GM18499 (cell line): ENCODE data around the gene TAS2R43.
"Not testable (repeated sequence)": the region's sequence is repeated elsewhere in the genome, so short reads cannot be mapped to it uniquely, and the experiment has no call there.

ENCODE experiments used
- ATAC-seq: cut with Tn5 transposase; IDR thresholded peaks from one replicate; pipeline ENCODE4 v1.9.1; 2021; ENCODE audit warnings: moderate number of reproducible peaks; ENCODE audit not compliant: insufficient read depth, unreplicated experiment

Gene TAS2R43

GRCh38 chr12:11092128-11092527 is at the start of gene TAS2R43:
Gene TAS2R43, minus strand, starts transcription at chr12:11092313. Its CDS starts 84 bp downstream, at chr12:11092229.
- no peak for ATAC-seq

GRCh38 chr12:11136075-11136474 is 44.0 kb upstream of the TAS2R43 start:
- no peak for ATAC-seq

- ATAC-seq, result no peak
Measured at GRCh38 chr12:11134305-11134704, 42.2 kb upstream of the TAS2R43 start, which contains the start of gene TAS2R30. Gene TAS2R30, minus strand, starts transcription at chr12:11134644. Its CDS starts 400 bp downstream, at chr12:11134244.

- ATAC-seq, result no peak
Measured at GRCh38 chr12:11133816-11134215, 41.7 kb upstream of the TAS2R43 start.

GRCh38 chr12:11133162-11133561 is 41.0 kb upstream of the TAS2R43 start:
- ATAC-seq, result no peak

GRCh38 chr12:11130999-11131398 is 38.9 kb upstream of the TAS2R43 start:
- ATAC-seq, result no peak

- ATAC-seq, result no peak
Measured at GRCh38 chr12:11130382-11130781, 38.3 kb upstream of the TAS2R43 start.

- ATAC-seq, result not testable (repeated sequence)
Measured at GRCh38 chr12:11114130-11114529, 22.0 kb upstream of the TAS2R43 start.

GRCh38 chr12:11111213-11111612 is 19.1 kb upstream of the TAS2R43 start:
- not testable (repeated sequence) for ATAC-seq

GRCh38 chr12:11108862-11109261 is 16.7 kb upstream of the TAS2R43 start:
- no peak for ATAC-seq

- no peak for ATAC-seq
Measured at GRCh38 chr12:11107719-11108118, 15.6 kb upstream of the TAS2R43 start.

GRCh38 chr12:11106288-11106687 is 14.2 kb upstream of the TAS2R43 start:
- no peak for ATAC-seq

GRCh38 chr12:11105546-11105945 is 13.4 kb upstream of the TAS2R43 start:
- ATAC-seq, result no peak

- not testable (repeated sequence) for ATAC-seq
Measured at GRCh38 chr12:11094910-11095309, 2.8 kb upstream of the TAS2R43 start.

GRCh38 chr12:11089246-11089645 is 2.9 kb downstream of the TAS2R43 start:
- ATAC-seq, result no peak

- ATAC-seq, result peak; percentile 68
Measured at GRCh38 chr12:11085419-11085818, 6.7 kb downstream of the TAS2R43 start.

GRCh38 chr12:11081987-11082386 is 10.1 kb downstream of the TAS2R43 start:
- ATAC-seq, result no peak

- no peak for ATAC-seq
Measured at GRCh38 chr12:11078246-11078645, 13.9 kb downstream of the TAS2R43 start.

GRCh38 chr12:11075642-11076041 is 16.5 kb downstream of the TAS2R43 start:
- no peak for ATAC-seq

- ATAC-seq, result no peak
Measured at GRCh38 chr12:11071414-11071813, 20.7 kb downstream of the TAS2R43 start.

- ATAC-seq, result no peak
Measured at GRCh38 chr12:11070999-11071398, 21.1 kb downstream of the TAS2R43 start.

- no peak for ATAC-seq
Measured at GRCh38 chr12:11069854-11070365, 22.2 kb downstream of the TAS2R43 start.

GRCh38 chr12:11067514-11067913 is 24.6 kb downstream of the TAS2R43 start:
- no peak for ATAC-seq
